MCF 10A (cell line): ENCODE results near the gene ASAP2. TPM values are rescaled to one million over a fixed set of nuclear protein-coding genes. Genes with fewer than 3 reads are reported as not detected.

Experiments
- BruUV-seq: library from RNA; stranded (reverse); fragments of 400-500 nt; replicated peaks from 2 replicates; lab custom pipeline; 2021; lab: Mats Ljungman, UMichigan
- CTCF ChIA-PET: fragments of 300-600 bp; sonication (Branson Sonifier 250); formaldehyde crosslinking; extraction: SDS; loops from one replicate; lab custom pipeline; 2021; ENCODE audit warnings: antibody characterized with exemption, inconsistent platforms; lab: Yijun Ruan, JAX
- POLR2A ChIA-PET: fragments of 300-600, 350-650 bp; sonication (Branson Sonifier 250); formaldehyde crosslinking; extraction: SDS; loops from one replicate; lab custom pipeline; 2020; ENCODE audit warnings: antibody characterized with exemption, inconsistent platforms; lab: Yijun Ruan, JAX
- DNase-seq: peaks from one replicate; pipeline ENCODE4 v3.0.0-alpha.2; 2018; ENCODE audit not compliant: unreplicated experiment
- H3K27ac Mint-ChIP-seq: one replicate; pipeline ENCODE4 v1.8.0; 2022; ENCODE audit warnings: mild to moderate bottlenecking, low read depth, mixed read lengths; ENCODE audit not compliant: unreplicated experiment
- H3K27me3 Mint-ChIP-seq: one replicate; pipeline ENCODE4 v1.8.0; 2022; ENCODE audit warnings: mixed read lengths; ENCODE audit not compliant: insufficient read depth, unreplicated experiment
- H3K36me3 Mint-ChIP-seq: one replicate; pipeline ENCODE4 v1.8.0; 2022; ENCODE audit warnings: mild to moderate bottlenecking, moderate library complexity, mixed read lengths; ENCODE audit not compliant: insufficient read depth, unreplicated experiment
- H3K4me1 Mint-ChIP-seq: one replicate; pipeline ENCODE4 v1.8.0; 2022; ENCODE audit warnings: mixed read lengths; ENCODE audit not compliant: insufficient read depth, unreplicated experiment
- H3K4me3 Mint-ChIP-seq: one replicate; pipeline ENCODE4 v1.8.0; 2022; ENCODE audit warnings: mild to moderate bottlenecking, moderate library complexity, mixed read lengths; ENCODE audit not compliant: unreplicated experiment
- H3K9me3 Mint-ChIP-seq: one replicate; pipeline ENCODE4 v1.8.0; 2022; ENCODE audit warnings: mixed read lengths; ENCODE audit not compliant: unreplicated experiment
- intact Hi-C: fragments of 100-400 bp; cut with micrococcal nuclease; formaldehyde crosslinking; loops from 2 replicates; pipeline ENCODE4 v1.14.1; 2022
- total RNA-seq: library from RNA; stranded (reverse); gene quantifications from 2 replicates; pipeline ENCODE4 v1.2.3, GENCODE V29; 2022
- TF ChIP-seq, protein P1 (sequence below): fragments of 200-600 bp; IDR thresholded peaks from one replicate; pipeline ENCODE4 v1.8.0; 2022; ENCODE audit warnings: antibody characterized with exemption, mild to moderate bottlenecking; ENCODE audit not compliant: unreplicated experiment

The ASAP2 gene
- total RNA-seq, 1 experiment from 2014 or later = 80.8 TPM

DNA sequence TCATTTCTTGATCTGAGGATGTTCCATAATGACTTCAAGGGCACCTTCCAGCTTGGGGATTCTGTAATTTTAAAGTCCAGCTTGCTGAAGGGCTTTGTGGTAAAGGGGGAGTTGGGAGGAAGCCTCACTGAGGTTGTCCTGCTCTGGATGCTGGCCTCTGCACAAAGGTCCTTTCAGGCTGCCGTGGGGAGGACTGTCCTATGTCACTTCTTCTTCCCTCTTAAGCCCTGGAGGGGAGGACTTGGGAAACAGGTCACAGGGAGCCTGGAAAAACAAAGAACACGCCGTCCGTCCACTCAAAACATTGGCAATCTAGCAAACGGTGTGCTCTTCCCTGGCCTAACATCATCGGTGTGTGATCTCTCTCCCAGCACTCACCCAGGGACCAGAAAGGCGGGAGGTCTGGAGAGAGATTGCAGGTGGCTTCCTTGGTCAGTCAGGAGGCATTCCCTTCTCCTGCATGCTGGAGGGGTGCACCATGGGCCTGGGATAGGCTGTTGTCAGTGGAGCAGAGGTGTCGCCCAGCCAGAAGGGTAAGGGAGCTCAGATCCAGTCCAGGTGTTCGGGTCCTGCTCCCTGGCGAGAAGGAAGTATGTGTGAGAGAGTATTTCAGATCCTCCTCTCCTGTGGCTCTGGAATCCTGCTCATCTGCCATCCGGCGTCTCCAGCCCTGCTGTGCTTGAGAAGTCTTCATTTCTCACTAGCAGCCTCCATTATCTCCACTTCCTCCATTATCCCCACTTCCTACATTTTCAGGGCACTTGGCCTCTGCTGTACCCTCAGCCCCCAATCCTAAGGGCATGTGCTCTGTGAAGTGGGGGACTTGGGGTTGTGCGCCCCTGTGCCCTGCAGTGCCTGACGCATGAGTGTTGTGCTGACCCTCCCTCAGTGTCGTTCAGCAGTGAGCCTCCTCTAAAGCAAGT lies 20.1 kb downstream of the ASAP2 start:
- BruUV-seq = no TSS peak

DNA sequence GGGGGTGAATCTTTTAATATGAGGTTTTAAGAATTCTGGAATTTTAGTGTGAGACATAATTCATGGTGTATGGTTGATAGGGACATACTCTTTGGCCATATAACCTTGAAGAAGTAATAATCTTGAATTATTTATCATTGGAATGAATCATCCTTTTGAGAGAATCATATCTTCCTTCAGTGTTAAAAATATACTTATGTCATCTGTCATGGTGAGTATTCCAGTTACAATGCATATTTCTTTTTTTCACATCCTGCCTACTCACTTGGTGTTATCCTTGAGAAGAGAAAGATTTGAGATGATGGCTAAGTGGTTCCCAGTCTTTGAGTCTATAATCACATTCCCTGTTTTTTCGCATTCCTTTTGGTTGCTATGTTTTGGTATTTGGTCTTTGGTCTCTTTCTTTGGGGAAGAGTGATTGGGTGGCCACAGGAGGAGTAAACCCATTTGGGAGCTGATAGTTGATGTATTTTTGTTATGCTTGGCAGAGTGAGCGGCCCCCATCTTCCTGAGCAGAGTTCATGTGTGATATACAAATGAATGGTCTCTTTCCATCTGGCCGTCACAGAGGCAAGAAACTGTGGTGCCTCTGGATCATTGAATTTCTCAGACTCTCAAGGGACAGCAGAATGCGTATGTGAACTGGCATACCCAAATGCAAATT lies 21.6 kb downstream of the ASAP2 start:
- no peak overlapping the region for H3K4me3 Mint-ChIP-seq
- H3K36me3 Mint-ChIP-seq = peaks cover 14% of the 10 kb centered on the region
- intact Hi-C loops = no loop called here
- ChIA-PET POLR2A (interaction anchor here (1.0 to 1.7 kb wide), 3 partner anchors 10 to 22 kb away, joined by 3 to 5 read pairs (median 4); partner anchors contain the start of gene ASAP2), CTCF (interaction anchor here (1.6 kb wide), 1 partner anchor 105 kb away, joined by 5 read pairs; no protein-coding TSS in a partner anchor)
- H3K27me3 Mint-ChIP-seq = no peaks in the 10 kb centered on the region
- TF ChIP-seq, protein P1, sequence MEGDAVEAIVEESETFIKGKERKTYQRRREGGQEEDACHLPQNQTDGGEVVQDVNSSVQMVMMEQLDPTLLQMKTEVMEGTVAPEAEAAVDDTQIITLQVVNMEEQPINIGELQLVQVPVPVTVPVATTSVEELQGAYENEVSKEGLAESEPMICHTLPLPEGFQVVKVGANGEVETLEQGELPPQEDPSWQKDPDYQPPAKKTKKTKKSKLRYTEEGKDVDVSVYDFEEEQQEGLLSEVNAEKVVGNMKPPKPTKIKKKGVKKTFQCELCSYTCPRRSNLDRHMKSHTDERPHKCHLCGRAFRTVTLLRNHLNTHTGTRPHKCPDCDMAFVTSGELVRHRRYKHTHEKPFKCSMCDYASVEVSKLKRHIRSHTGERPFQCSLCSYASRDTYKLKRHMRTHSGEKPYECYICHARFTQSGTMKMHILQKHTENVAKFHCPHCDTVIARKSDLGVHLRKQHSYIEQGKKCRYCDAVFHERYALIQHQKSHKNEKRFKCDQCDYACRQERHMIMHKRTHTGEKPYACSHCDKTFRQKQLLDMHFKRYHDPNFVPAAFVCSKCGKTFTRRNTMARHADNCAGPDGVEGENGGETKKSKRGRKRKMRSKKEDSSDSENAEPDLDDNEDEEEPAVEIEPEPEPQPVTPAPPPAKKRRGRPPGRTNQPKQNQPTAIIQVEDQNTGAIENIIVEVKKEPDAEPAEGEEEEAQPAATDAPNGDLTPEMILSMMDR = no peak
- no peak for DNase-seq
- H3K27ac Mint-ChIP-seq = peak overlapping the region; percentile 39
- no TSS peak for BruUV-seq
- H3K4me1 Mint-ChIP-seq = peaks cover 53% of the 10 kb centered on the region
- no peaks in the 10 kb centered on the region for H3K9me3 Mint-ChIP-seq

More for the DNA sequence above, 20.1 kb downstream of the ASAP2 start:
- H3K27me3 Mint-ChIP-seq = no peaks in the 10 kb centered on the region
- POLR2A ChIA-PET = interaction anchor here (1.7 kb wide), 1 partner anchor 8 kb away, joined by 5 read pairs; no protein-coding TSS in a partner anchor
- peaks cover 14% of the 10 kb centered on the region for H3K36me3 Mint-ChIP-seq
- intact Hi-C loops = no loop called here
- peaks cover 52% of the 10 kb centered on the region for H3K4me1 Mint-ChIP-seq
- CTCF ChIA-PET = interaction anchor here (1.6 kb wide), 1 partner anchor 106 kb away, joined by 5 read pairs; no protein-coding TSS in a partner anchor
- DNase-seq = no peak
- H3K9me3 Mint-ChIP-seq = no peaks in the 10 kb centered on the region
- TF ChIP-seq, protein P1 = no peak
- no peak overlapping the region for H3K4me3 Mint-ChIP-seq
- H3K27ac Mint-ChIP-seq = peak overlapping the region; percentile 62

DNA sequence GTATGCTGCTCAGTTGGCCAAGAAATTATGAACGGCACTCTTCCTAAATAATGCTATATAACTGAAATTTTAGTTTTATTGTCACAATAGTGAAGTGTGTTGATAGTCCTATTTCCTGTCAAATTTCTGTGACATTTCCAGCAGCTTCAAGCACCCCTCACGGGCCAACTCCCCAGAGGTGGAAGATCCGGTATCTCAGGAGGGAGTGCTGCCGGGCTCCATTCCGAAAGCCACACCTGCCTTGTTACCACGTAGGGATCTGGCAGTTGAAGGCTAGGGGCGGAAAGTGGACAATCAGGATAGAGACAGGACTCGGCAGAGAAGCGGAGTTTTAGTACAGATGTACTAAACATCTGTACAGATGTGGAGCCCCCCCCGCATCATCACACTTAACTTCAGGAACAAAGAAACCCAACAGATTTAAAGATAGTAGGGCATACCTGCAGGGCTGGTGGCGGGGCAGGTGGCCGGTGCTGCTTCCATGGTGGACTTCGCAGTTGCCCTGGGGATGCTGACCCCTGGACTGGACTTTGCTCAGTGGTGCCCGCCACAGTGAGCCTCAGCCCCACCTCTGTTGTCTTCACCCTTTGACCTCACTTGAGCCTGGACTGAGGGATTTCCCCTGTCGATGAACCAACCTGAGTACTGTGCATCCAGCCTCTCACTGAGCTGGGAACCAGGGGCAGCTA lies 22.3 kb downstream of the ASAP2 start:
- TF ChIP-seq, protein P1 = no peak
- Mint-ChIP-seq H3K36me3 (peaks cover 14% of the 10 kb centered on the region), H3K4me1 (peaks cover 54% of the 10 kb centered on the region), H3K9me3 (no peaks in the 10 kb centered on the region), H3K27me3 (no peaks in the 10 kb centered on the region), H3K27ac (peak overlapping the region; percentile 55), H3K4me3 (no peak overlapping the region)
- POLR2A ChIA-PET = interaction anchor here (1.0 kb wide), 1 partner anchor 23 kb away, joined by 4 read pairs; the partner anchor contains the start of gene ASAP2
- CTCF ChIA-PET = interaction anchor here (0.7 to 8.6 kb wide), 2 partner anchors 21 to 26 kb away, joined by 3 to 54 read pairs; partner anchors contain the start of gene ASAP2
- BruUV-seq = no TSS peak
- no peak for DNase-seq
- intact Hi-C loops = no loop called here
